Ishikawa (cell line): ENCODE measurements around the gene TGFBR3.

Experiments
- EGR1 ChIP-seq: IDR thresholded peaks from 2 replicates; pipeline ENCODE4 v1.6.1; 2012
- FOXM1 ChIP-seq: IDR thresholded peaks from 2 replicates; pipeline ENCODE4 v1.6.1; 2012; ENCODE audit warnings: low read depth, borderline replicate concordance
- NFIC ChIP-seq: IDR thresholded peaks from 2 replicates; pipeline ENCODE4 v1.6.1; 2012
- TAF1 ChIP-seq: IDR thresholded peaks from 2 replicates; pipeline ENCODE4 v1.6.1; 2012; ENCODE audit warnings: low read depth, mild to moderate bottlenecking
- YY1 ChIP-seq: IDR thresholded peaks from 2 replicates; pipeline ENCODE4 v1.6.1; 2012; ENCODE audit warnings: low read depth
- ZBTB7A ChIP-seq: IDR thresholded peaks from 2 replicates; pipeline ENCODE4 v1.6.1; 2012; ENCODE audit warnings: low read depth

The TGFBR3 gene

DNA sequence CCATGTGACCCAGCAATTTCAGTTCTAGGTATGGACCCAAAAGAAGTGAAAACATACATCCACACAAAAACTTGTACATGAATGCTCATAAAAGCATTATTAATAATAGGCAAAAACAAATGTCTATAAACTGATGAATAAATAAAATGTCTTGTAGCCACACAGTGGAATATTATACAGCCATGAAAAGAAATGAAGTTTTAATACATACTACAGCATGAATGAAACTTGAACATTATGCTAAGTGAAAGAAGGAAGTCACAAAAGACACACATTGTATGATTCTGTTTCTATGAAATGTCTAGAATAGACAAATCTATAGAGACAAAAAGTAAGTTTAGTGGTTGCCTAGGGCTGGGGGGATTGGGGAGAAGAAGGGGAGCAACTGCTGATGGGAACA lies 255.1 kb downstream of the TGFBR3 start:
- TF ChIP-seq TAF1 (no peak), ZBTB7A (no peak), FOXM1 (no peak), EGR1 (no peak), YY1 (no peak), NFIC (no peak)
